HepG2 (cell line): ENCODE measurements around the gene LINGO3. TPM values are rescaled to one million over a fixed set of nuclear protein-coding genes. Genes with fewer than 3 reads are reported as not detected.
A peak's percentile ranks its signal among the peaks of the same experiment; 100 is the strongest.

Experiments used
- ATAC-seq: fragments of 200-7000 bp; cut with Tn5 transposase; 3 replicates; pipeline ENCODE4 v1.9.1; 2020; ENCODE audit warnings: mild to moderate bottlenecking, moderate library complexity
- BruUV-seq: library from RNA; stranded (reverse); fragments of 400-500 nt; replicated peaks from 2 replicates; lab custom pipeline; 2021; lab: Mats Ljungman, UMichigan
- CTCF ChIA-PET: fragments of 300-600 bp; formaldehyde crosslinking; extraction: SDS; loops from one replicate; lab custom pipeline; 2021; ENCODE audit warnings: low total read pairs, inconsistent platforms, low intra/inter-chr PET ratio; lab: Yijun Ruan, JAX
- POLR2A ChIA-PET: fragments of 350-600 bp; sonication (Branson Sonifier 250); formaldehyde crosslinking; loops from one replicate; lab custom pipeline; 2020; ENCODE audit warnings: antibody characterized with exemption, inconsistent platforms; lab: Yijun Ruan, JAX
- DNase-seq: peaks from one replicate; pipeline ENCODE4 v3.0.0-alpha.2; 2015; ENCODE audit warnings: low spot score
- FAIRE-seq: peaks from 3 replicates; lab custom pipeline; 2011; peaks lifted over from hg19 to GRCh38; lab: Jason Lieb, UNC
- H2AFZ ChIP-seq: one replicate; pipeline ENCODE4 v1.6.1; 2011; ENCODE audit warnings: low read length, inconsistent platforms
- H3K27ac ChIP-seq: fragments of 300-600 bp; 3 replicates; pipeline ENCODE4 v1.8.0; 2011; ENCODE audit warnings: mixed run types, mild to moderate bottlenecking, mixed read lengths, low read length, inconsistent platforms; ENCODE audit not compliant: insufficient read depth; ENCODE audit errors: extremely low read length
- H3K27me3 ChIP-seq, 2 experiments: fragments of 200-600 bp in 1 of 2; 2 replicates in 1 of 2; 3 replicates in 1 of 2; pipeline versions ENCODE4 v1.6.0 to v1.8.0; 2011; ENCODE audit warnings: low read length in 2 of 2, mild to moderate bottlenecking in 2 of 2, moderate library complexity in 2 of 2, inconsistent platforms in 1 of 2; ENCODE audit not compliant: insufficient read depth in 2 of 2, control insufficient read depth in 1 of 2
- H3K36me3 ChIP-seq, 2 experiments: fragments of 200-600 bp in 1 of 2; replicated peaks in 1 of 2; 2 replicates in 1 of 2; 3 replicates in 1 of 2; pipeline versions ENCODE4 v1.5.1 to v1.8.0; 2011; ENCODE audit warnings: low read length in 2 of 2, inconsistent platforms in 1 of 2; ENCODE audit not compliant: insufficient read depth in 2 of 2, control insufficient read depth in 1 of 2
- H3K4me1 ChIP-seq: 2 replicates; pipeline ENCODE4 v1.5.1; 2012; ENCODE audit warnings: low read length, inconsistent platforms; ENCODE audit not compliant: insufficient read depth
- H3K4me2 ChIP-seq: 2 replicates; pipeline ENCODE4 v1.6.0; 2011; ENCODE audit warnings: low read depth, low read length, inconsistent platforms
- H3K4me3 ChIP-seq, 3 experiments: fragments of 200-600 bp in 1 of 3; sonication (generic), shearing (Covaris generic) in 1 of 3; replicated peaks in 1 of 3; 2 replicates each; pipeline ENCODE4 v1.5.1; 2011 to 2016; ENCODE audit warnings: low read length in 3 of 3, inconsistent platforms in 2 of 3, low read depth in 2 of 3, mild to moderate bottlenecking in 2 of 3, control low read depth in 1 of 3, mixed read lengths in 1 of 3; ENCODE audit not compliant: insufficient read depth in 1 of 3
- H3K79me2 ChIP-seq: one replicate; pipeline ENCODE4 v1.6.1; 2011; ENCODE audit warnings: low read length, inconsistent platforms; ENCODE audit not compliant: insufficient read depth
- H3K9ac ChIP-seq: 2 replicates; pipeline ENCODE4 v1.6.0; 2011; ENCODE audit warnings: mild to moderate bottlenecking, low read depth, low read length, inconsistent platforms; ENCODE audit not compliant: insufficient read depth
- H3K9me3 ChIP-seq: 2 replicates; pipeline ENCODE4 v1.5.1; 2012; ENCODE audit warnings: mild to moderate bottlenecking, low read length
- H4K20me1 ChIP-seq: 2 replicates; pipeline ENCODE4 v1.6.0; 2011; ENCODE audit warnings: inconsistent platforms, mild to moderate bottlenecking, low read length, moderate library complexity; ENCODE audit not compliant: insufficient read depth
- NR2F6 ChIP-seq, 2 experiments: IDR thresholded peaks; 2 replicates each; pipeline ENCODE4 v1.6.1; 2016; ENCODE audit warnings: antibody characterized with exemption in 1 of 2, mild to moderate bottlenecking in 1 of 2
- PAXIP1 ChIP-seq: sonication (generic); formaldehyde crosslinking; conservative IDR thresholded peaks from 2 replicates; pipeline ENCODE4 v1.4.0; 2020; ENCODE audit warnings: mild to moderate bottlenecking, missing genetic modification reagents, moderate library complexity
- PRPF4 ChIP-seq: fragments of 200-400 bp; formaldehyde crosslinking; IDR thresholded peaks from 2 replicates; pipeline ENCODE4 v1.6.1; 2016; ENCODE audit warnings: low read length, low read depth; ENCODE audit not compliant: poor library complexity, severe bottlenecking
- RBFOX2 ChIP-seq: fragments of 200-400 bp; formaldehyde crosslinking; IDR thresholded peaks from 2 replicates; pipeline ENCODE4 v1.6.1; 2017; ENCODE audit warnings: low read depth, mild to moderate bottlenecking, low read length
- TBX2 ChIP-seq: sonication (generic); formaldehyde crosslinking; IDR thresholded peaks from 2 replicates; pipeline ENCODE4 v1.5.0; 2020; ENCODE audit warnings: missing genetic modification reagents, mild to moderate bottlenecking, borderline replicate concordance
- ZNF354B ChIP-seq: sonication (generic); formaldehyde crosslinking; IDR thresholded peaks from 2 replicates; pipeline ENCODE4 v1.8.0; 2022; ENCODE audit warnings: mild to moderate bottlenecking, missing genetic modification reagents
- ZNF569 ChIP-seq: sonication (generic); formaldehyde crosslinking; IDR thresholded peaks from 2 replicates; pipeline ENCODE4 v1.5.0; 2020; ENCODE audit warnings: mild to moderate bottlenecking, missing genetic modification reagents, moderate library complexity, borderline replicate concordance
- ZNF780A ChIP-seq: sonication (generic); formaldehyde crosslinking; IDR thresholded peaks from 2 replicates; pipeline ENCODE4 v1.8.0; 2022; ENCODE audit warnings: mild to moderate bottlenecking, missing genetic modification reagents, moderate library complexity
- ZNF788 ChIP-seq: sonication (generic); formaldehyde crosslinking; IDR thresholded peaks from 2 replicates; pipeline ENCODE4 v1.5.0; 2020; ENCODE audit warnings: mild to moderate bottlenecking, missing genetic modification reagents, borderline replicate concordance
- WGBS: methylation state at CpG from one replicate; pipeline ENCODE4 v1.1.6; 2017; ENCODE audit warnings: low lambda C conversion rate; 5-methylcytosine and 5-hydroxymethylcytosine counted together
- in situ Hi-C: cut with HindIII; loops from 2 replicates; pipeline ENCODE4 v1.10.0; 2017; ENCODE audit warnings: low pct_unique_long_range_greater_than_20kb; ENCODE audit not compliant: extremely low pct_ligation_motif_present
- intact Hi-C: fragments of 100-400 bp; cut with micrococcal nuclease; formaldehyde crosslinking; loops from one replicate; pipeline ENCODE4 v1.10.0; 2022; ENCODE audit not compliant: unreplicated experiment
- polyA plus RNA-seq, 8 experiments: library from polyadenylated mRNA; depleted of rRNA in 3 of 8; stranded (reverse) in 7 of 8; unstranded in 1 of 8; fragments of >200 nt; fragmentation: Illumina TruSeq in 4 of 8; extraction: Trizol in 4 of 8; gene quantifications; 2 replicates each; pipeline versions ENCODE4 v1.2.1 to v1.2.3, GENCODE V29; 2011 to 2016; ENCODE audit warnings: low read depth in 4 of 8, missing spikeins in 1 of 8, mixed read lengths in 1 of 8; ENCODE audit not compliant: insufficient read depth in 1 of 8
- total RNA-seq, 5 experiments: library from RNA; depleted of rRNA; stranded (reverse); fragments of >200 nt; fragmentation: Illumina TruSeq; extraction: Trizol; gene quantifications; 2 replicates each; pipeline ENCODE4 v1.2.3, GENCODE V29; 2016; ENCODE audit warnings: low read depth in 1 of 5
- TF ChIP-seq, protein P1 (sequence below): sonication (generic); formaldehyde crosslinking; IDR thresholded peaks from 2 replicates; pipeline ENCODE4 v1.4.0; 2020; ENCODE audit warnings: low read depth, mild to moderate bottlenecking, missing genetic modification reagents

LINGO3 gene
- total and polyA plus RNA-seq, 2 of the 13 experiments (the other 11 are each of a cell fraction or from before 2014, with no cell fraction given), result not detected

- Histone ChIP-seq H3K4me1 (peaks cover 2% of the 10 kb centered on the region), H3K79me2 (no peaks in the 10 kb centered on the region), H3K27ac (no peak overlapping the region), H3K4me3 (no peak overlapping the region), H3K36me3 (no peaks in the 10 kb centered on the region; a peak in 2 of 5 replicates), H2AFZ (no peak overlapping the region), H3K9me3 (no peaks in the 10 kb centered on the region), H4K20me1 (peaks cover 3% of the 10 kb centered on the region; the same call in 1 of the 2 replicates), H3K4me2 (no peak overlapping the region), H3K27me3 (no peaks in the 10 kb centered on the region), H3K9ac (no peak overlapping the region)
- ChIA-PET POLR2A (no interaction called here), CTCF (no interaction called here)
- in situ Hi-C loops, result no loop called here
- DNase-seq, result no peak
- WGBS, result 96% methylated on average over 24 of the region's 38 CpGs
- no peak for FAIRE-seq
- no peak for TF ChIP-seq ZNF780A
- TF ChIP-seq RBFOX2, result 0 out of 2 replicates have a peak, but pooled peaks have one; percentile 17
- TF ChIP-seq ZNF569 (CRISPR knock-in tag), result no peak
- BruUV-seq, result no TSS peak
- intact Hi-C loops, result no loop called here
- ATAC-seq, result no peak
Observed at GRCh38 chr19:2340496-2341243, 32.7 kb upstream of the LINGO3 start.

DNA sequence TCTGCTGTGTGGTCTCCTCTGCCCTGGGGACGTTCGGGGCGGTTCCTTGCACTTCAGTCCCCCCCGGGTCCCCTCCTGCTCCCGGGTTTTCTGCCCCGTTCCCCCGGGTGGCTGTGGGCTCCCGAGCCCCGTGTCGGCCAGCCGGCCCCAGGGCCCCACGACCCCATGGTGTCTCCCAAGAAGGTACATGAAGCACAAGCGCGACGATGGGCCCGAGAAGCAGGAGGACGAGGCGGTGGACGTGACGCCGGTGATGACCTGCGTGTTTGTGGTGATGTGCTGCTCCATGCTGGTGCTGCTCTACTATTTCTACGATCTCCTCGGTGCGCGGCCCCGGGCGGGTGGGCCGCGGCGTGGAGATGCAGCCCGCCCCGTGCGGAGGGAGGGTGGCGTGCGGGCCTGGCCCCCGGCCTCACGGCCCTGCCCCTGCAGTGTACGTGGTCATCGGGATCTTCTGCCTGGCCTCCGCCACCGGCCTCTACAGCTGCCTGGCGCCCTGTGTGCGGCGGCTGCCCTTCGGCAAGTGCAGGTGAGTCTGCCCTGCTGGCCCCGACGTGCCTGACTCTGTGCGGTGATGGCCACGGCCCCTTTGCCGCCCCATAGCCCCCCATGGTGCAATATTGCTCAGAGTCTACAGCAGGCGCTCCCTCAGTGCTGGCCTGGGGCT, 31.8 kb upstream of the LINGO3 start:
- Histone ChIP-seq H3K27ac (no peak overlapping the region), H3K9me3 (no peaks in the 10 kb centered on the region), H2AFZ (no peak overlapping the region), H3K4me3 (no peak overlapping the region), H3K4me1 (no peaks in the 10 kb centered on the region), H4K20me1 (peaks cover 6% of the 10 kb centered on the region; the same call in 1 of the 2 replicates), H3K79me2 (no peaks in the 10 kb centered on the region), H3K9ac (no peak overlapping the region), H3K27me3 (no peaks in the 10 kb centered on the region), H3K36me3 (no peaks in the 10 kb centered on the region; a peak in 2 of 5 replicates), H3K4me2 (no peak overlapping the region)
- TF ChIP-seq NR2F6 (IDR thresholded peaks at IDR 0.05) (no peak), NR2F6 (CRISPR knock-in tag; IDR thresholded peaks at IDR 0.05) (no peak), ZNF354B (CRISPR knock-in tag) (no peak), PRPF4 (no peak), PAXIP1 (CRISPR knock-in tag) (no peak), ZNF788 (CRISPR knock-in tag) (no peak), TBX2 (CRISPR knock-in tag) (no peak)
- TF ChIP-seq, protein P1, sequence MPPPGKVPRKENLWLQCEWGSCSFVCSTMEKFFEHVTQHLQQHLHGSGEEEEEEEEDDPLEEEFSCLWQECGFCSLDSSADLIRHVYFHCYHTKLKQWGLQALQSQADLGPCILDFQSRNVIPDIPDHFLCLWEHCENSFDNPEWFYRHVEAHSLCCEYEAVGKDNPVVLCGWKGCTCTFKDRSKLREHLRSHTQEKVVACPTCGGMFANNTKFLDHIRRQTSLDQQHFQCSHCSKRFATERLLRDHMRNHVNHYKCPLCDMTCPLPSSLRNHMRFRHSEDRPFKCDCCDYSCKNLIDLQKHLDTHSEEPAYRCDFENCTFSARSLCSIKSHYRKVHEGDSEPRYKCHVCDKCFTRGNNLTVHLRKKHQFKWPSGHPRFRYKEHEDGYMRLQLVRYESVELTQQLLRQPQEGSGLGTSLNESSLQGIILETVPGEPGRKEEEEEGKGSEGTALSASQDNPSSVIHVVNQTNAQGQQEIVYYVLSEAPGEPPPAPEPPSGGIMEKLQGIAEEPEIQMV (CRISPR knock-in tag), result no peak
- in situ Hi-C loops (no loop called here), intact Hi-C loops (no loop called here)
- ChIA-PET CTCF (no interaction called here), POLR2A (no interaction called here)
- DNase-seq, result no peak
- ATAC-seq, result no peak
- WGBS, result 98% methylated on average over 41 of the region's 52 CpGs
- BruUV-seq, result no TSS peak
- FAIRE-seq, result no peak
